ENCODE measurements around the gene FBF1. TPM values are rescaled to one million over a fixed set of nuclear protein-coding genes. Genes with fewer than 3 reads are reported as not detected.

The FBF1 gene
- total RNA-seq, 1 donor from 2014 or later: 8.9 TPM

DNA sequence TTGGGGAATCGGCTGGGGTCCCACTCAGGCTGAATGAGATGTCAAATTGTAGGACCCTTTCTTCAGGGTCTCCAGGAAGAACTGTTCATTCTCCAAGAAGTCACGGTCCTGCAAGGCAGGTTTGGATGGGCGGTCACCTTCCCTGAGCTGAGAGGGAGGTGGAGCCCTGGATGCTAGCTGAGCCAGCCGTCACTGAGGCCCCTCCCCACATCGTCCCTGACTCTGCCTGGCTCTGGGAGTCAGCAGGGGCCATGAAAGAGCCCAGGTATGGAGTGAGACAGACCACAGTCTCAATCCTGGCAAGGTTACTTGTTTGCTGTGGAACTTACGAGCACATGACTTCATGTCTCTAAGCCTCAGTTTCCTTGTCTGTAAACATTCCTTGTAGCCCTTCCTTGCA lies 30.1 kb downstream of the FBF1 start:
- TF ChIP-seq, protein P1, sequence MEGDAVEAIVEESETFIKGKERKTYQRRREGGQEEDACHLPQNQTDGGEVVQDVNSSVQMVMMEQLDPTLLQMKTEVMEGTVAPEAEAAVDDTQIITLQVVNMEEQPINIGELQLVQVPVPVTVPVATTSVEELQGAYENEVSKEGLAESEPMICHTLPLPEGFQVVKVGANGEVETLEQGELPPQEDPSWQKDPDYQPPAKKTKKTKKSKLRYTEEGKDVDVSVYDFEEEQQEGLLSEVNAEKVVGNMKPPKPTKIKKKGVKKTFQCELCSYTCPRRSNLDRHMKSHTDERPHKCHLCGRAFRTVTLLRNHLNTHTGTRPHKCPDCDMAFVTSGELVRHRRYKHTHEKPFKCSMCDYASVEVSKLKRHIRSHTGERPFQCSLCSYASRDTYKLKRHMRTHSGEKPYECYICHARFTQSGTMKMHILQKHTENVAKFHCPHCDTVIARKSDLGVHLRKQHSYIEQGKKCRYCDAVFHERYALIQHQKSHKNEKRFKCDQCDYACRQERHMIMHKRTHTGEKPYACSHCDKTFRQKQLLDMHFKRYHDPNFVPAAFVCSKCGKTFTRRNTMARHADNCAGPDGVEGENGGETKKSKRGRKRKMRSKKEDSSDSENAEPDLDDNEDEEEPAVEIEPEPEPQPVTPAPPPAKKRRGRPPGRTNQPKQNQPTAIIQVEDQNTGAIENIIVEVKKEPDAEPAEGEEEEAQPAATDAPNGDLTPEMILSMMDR (IDR thresholded peaks at IDR 0.05): no peak
- Histone ChIP-seq H3K27ac (no peak overlapping the region), H3K27me3 (no peaks in the 10 kb centered on the region), H3K4me3 (no peak overlapping the region), H3K4me1 (no peaks in the 10 kb centered on the region), H3K36me3 (peaks cover 8 to 18% of the 10 kb centered on the region in 2 donors), H3K9me3 (no peaks in the 10 kb centered on the region)
- intact Hi-C loops (cut with DNase I): no loop called here
- no peak for DNase-seq (ENCODE audit: low spot score in 2 of 2)

DNA sequence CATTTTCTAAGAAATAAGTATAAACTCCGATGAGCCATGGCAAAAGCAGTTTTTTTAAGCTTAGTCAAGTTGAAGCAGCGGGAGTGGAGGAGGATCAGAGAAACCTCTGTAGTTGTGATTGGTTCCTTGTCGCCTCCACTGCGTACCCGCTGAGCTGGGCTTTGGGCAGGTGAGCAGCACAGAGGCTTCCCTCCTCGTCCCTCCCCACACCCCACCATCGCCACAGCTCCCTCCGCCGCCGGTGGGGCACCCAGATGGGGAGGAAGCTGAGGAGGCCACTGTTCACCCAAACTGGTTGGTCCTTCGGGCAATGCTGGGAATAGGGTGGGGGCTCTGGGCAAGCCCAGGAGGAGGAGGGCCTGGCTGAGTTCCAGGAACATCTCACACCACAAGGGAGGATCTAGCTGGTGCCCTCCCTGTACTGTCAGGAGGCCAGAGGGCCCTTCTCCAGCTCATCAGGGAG lies 31.0 kb downstream of the FBF1 start:
- H3K4me3 ChIP-seq: no peak overlapping the region
- no peaks in the 10 kb centered on the region for H3K4me1 ChIP-seq
- H3K36me3 ChIP-seq: peaks cover 8 to 18% of the 10 kb centered on the region in 2 donors
- no peak overlapping the region for H3K27ac ChIP-seq
- TF ChIP-seq, protein P1 (IDR thresholded peaks at IDR 0.05): no peak
- no peaks in the 10 kb centered on the region for H3K9me3 ChIP-seq
- no peaks in the 10 kb centered on the region for H3K27me3 ChIP-seq
- DNase-seq (ENCODE audit: low spot score in 2 of 2): no peak
- intact Hi-C loops (cut with DNase I): loop anchor here (5.0 to 10.0 kb wide), 2 partner anchors 272 to 365 kb away; no protein-coding TSS in a partner anchor

DNA sequence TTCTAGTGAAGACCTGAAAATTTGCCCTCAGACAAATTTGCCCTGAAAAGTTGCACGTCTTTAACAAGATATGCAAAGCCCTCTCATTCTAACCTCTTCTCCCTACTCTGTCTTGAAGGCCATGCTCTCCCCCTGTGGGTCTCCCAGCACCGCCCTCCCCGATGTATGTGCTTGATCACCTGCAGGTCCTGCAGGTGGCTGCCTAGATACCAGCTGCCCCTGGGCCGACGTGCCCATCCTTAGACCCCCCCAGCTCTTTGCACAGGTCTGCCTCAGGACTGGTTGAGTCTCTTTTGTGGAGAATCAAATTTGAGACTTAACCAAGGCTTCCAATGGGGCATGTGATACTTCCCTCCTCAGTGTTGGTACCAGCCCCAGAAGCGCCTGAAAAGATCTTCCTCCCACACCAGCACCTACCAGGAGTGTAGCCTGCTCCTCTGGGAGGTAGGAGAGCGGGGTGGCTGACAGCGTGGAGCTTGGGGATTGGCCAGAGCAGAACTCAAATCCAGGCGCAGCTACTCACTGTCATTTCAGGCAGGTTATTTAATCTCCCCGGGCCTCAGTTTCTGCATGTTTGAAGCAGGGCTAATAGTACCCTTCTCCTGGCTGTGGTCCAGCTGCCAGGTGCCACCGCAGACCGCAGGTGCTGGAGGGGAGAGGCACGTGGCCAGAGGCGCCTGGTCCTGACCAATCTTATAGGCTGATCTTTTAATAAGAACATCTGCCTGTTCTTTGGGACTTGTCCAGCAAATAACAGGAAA lies 31.6 kb downstream of the FBF1 start:
- intact Hi-C loops (cut with DNase I): loop anchor here (5.0 to 10.0 kb wide), 2 partner anchors 273 to 366 kb away; no protein-coding TSS in a partner anchor
- H3K27me3 ChIP-seq: no peaks in the 10 kb centered on the region

DNA sequence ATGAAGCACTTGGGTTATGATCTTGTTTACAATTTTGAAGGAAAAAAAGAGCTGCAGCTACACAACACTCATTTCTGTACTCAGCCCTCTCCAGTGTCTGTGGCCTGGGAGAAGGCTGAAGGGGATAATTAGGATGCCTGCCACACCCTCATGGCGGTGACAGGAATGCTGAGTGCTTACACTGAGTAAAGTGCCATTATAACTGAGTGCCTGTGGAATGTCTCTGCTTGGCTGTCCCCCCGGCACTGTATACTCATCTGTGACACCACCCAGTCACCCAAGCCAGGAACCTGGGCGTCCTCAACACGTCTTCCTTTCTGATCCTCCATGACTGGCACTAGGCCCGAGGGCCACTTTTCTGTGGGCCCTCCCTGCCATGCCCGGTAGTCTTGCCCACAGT lies 32.6 kb downstream of the FBF1 start:
- Histone ChIP-seq H3K27ac (no peak overlapping the region), H3K4me3 (no peak overlapping the region), H3K27me3 (no peaks in the 10 kb centered on the region), H3K4me1 (peaks cover 5 to 6% of the 10 kb centered on the region in 2 donors), H3K9me3 (no peaks in the 10 kb centered on the region), H3K36me3 (peaks cover 0 to 6% of the 10 kb centered on the region in 2 donors)
- DNase-seq (ENCODE audit: low spot score in 2 of 2): no peak
- intact Hi-C loops (cut with DNase I): loop anchor here (5.0 to 10.0 kb wide), 2 partner anchors 274 to 367 kb away; no protein-coding TSS in a partner anchor
- TF ChIP-seq, protein P1 (IDR thresholded peaks at IDR 0.05): no peak

More for the DNA sequence above, 31.6 kb downstream of the FBF1 start:
- Histone ChIP-seq H3K4me3 (no peak overlapping the region), H3K4me1 (no peaks in the 10 kb centered on the region), H3K9me3 (no peaks in the 10 kb centered on the region), H3K36me3 (peaks cover 6 to 14% of the 10 kb centered on the region in 2 donors), H3K27ac (no peak overlapping the region)
- TF ChIP-seq, protein P1 (IDR thresholded peaks at IDR 0.05): no peak
- DNase-seq (ENCODE audit: low spot score in 2 of 2): no peak

DNA sequence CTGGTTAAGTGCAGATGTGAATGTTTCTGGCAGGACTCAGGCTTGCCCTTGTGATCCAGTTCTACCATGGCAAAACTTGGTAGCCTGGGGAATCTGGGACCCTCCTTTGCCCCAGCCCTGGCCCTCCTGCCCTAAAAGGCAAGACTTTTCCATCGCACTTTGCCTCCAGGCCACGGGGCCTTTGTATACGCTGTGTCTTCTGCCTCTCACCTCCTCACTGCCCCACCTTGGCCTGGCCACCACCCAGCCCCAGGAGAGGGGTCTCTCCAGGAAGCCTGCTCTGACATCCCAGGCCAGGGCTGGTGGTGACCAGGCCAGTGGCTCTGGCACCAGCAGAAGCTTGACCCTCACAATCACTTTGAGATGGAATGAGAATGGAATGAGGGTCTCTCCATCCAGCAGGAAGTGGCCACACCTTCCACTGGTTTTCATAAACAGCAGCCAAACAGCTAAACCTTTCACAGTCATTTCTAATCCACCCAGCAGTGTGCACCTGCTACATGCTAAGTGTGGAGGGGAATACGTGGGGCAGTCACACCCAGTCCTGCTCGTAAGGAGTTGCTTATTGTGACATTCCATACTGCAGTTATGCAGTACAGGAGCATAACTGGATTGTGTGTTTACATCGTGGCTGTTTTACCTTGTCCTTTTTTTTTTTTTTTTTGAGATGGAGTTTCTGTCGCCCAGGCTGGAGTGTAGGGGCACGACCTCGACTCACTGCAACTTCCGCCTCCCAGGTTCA lies 34.5 kb downstream of the FBF1 start:
- Histone ChIP-seq H3K4me1 (peaks cover 5 to 6% of the 10 kb centered on the region in 2 donors), H3K27ac (peak overlapping the region; percentile 12 to 85), H3K4me3 (no peak overlapping the region), H3K36me3 (peaks cover 11 to 14% of the 10 kb centered on the region in 2 donors), H3K27me3 (no peaks in the 10 kb centered on the region), H3K9me3 (no peaks in the 10 kb centered on the region)
- intact Hi-C loops (cut with DNase I): loop anchor here (5.0 to 10.0 kb wide), 2 partner anchors 276 to 368 kb away; no protein-coding TSS in a partner anchor
- no peak for DNase-seq (ENCODE audit: low spot score in 2 of 2)
- TF ChIP-seq, protein P1 (IDR thresholded peaks at IDR 0.05): no peak

Data from ascending aorta (tissue), 2 donors.